ENCODE data around the gene GNB2. TPM values are rescaled to one million over a fixed set of nuclear protein-coding genes. Genes with fewer than 3 reads are reported as not detected.
A peak's percentile ranks its signal among the peaks of the same experiment; 100 is the strongest.

Gene GNB2
- total and polyA plus RNA-seq, 2 of the 13 experiments (the other 11 are each of a cell fraction or from before 2014, with no cell fraction given), result 48.3 to 67.1 TPM

DNA sequence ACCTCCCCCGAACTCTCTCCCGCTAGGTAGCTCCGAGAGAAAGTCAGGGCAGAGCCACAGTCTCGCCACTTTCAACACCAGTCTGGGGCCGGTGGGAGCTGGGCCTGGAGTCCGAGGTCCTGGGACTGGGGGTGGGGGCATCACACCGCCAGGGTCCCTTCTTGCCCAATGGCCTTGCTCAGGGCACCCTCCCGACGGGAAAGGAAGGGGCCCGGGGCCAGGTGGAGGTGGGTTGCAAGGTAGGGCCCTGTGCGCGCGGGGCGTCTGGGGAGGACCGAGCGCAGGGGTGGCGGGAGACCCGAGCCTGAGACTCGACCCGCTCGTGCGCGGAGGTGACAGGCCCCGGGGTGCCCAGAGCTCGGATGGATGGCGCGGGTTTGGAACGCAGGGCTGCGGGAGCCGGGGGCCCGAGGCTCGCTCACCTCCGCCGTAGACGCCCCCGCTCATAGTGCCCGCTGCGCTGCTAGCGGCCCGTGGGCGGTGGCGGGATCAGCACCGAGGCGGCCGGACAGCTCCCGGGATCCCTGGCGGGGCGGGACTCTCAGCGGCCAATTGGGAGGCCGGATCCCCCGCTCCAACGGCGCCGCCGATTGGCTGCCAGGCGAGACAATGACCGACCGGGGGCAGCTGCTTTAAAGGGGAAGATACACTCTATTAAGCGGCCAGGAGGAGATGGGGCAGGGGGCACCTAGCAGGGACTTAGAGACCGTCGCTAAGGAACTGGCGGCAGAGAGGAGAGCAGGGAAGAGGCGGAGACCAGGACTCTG is 17.4 kb upstream of the GNB2 start, which contains the start of gene ACTL6B (continued):
- TF ChIP-seq TOPORS (CRISPR knock-in tag; IDR thresholded peaks at IDR 0.05) (0 out of 2 replicates have a peak, but pooled peaks have one; percentile 35), ERF (CRISPR knock-in tag; IDR thresholded peaks at IDR 0.05) (peak; percentile 89), NFE2 (CRISPR knock-in tag; IDR thresholded peaks at IDR 0.05) (no peak), GZF1 (CRISPR knock-in tag; IDR thresholded peaks at IDR 0.05) (peak; percentile 81; the same call in 1 of the 2 replicates), SOX6 (IDR thresholded peaks at IDR 0.05) (no peak), SOX6 (CRISPR knock-in tag; IDR thresholded peaks at IDR 0.05) (peak; percentile 69), HNF4A (CRISPR knock-in tag; IDR thresholded peaks at IDR 0.05) (no peak), MIER2 (CRISPR knock-in tag; IDR thresholded peaks at IDR 0.05) (peak; percentile 97), ZFP36L2 (CRISPR knock-in tag; IDR thresholded peaks at IDR 0.05) (no peak), MLLT10 (CRISPR knock-in tag; IDR thresholded peaks at IDR 0.05) (no peak), ISL2 (CRISPR knock-in tag; IDR thresholded peaks at IDR 0.05) (peak; percentile 57; the same call in 1 of the 2 replicates)
- TF ChIP-seq, protein P1, sequence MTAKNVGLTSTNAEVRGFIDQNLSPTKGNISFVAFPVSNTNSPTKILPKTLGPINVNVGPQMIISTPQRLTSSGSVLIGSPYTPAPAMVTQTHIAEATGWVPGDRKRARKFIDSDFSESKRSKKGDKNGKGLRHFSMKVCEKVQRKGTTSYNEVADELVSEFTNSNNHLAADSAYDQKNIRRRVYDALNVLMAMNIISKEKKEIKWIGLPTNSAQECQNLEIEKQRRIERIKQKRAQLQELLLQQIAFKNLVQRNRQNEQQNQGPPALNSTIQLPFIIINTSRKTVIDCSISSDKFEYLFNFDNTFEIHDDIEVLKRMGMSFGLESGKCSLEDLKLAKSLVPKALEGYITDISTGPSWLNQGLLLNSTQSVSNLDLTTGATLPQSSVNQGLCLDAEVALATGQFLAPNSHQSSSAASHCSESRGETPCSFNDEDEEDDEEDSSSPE (CRISPR knock-in tag; IDR thresholded peaks at IDR 0.05), result peak; percentile 69
- TF ChIP-seq, protein P2, sequence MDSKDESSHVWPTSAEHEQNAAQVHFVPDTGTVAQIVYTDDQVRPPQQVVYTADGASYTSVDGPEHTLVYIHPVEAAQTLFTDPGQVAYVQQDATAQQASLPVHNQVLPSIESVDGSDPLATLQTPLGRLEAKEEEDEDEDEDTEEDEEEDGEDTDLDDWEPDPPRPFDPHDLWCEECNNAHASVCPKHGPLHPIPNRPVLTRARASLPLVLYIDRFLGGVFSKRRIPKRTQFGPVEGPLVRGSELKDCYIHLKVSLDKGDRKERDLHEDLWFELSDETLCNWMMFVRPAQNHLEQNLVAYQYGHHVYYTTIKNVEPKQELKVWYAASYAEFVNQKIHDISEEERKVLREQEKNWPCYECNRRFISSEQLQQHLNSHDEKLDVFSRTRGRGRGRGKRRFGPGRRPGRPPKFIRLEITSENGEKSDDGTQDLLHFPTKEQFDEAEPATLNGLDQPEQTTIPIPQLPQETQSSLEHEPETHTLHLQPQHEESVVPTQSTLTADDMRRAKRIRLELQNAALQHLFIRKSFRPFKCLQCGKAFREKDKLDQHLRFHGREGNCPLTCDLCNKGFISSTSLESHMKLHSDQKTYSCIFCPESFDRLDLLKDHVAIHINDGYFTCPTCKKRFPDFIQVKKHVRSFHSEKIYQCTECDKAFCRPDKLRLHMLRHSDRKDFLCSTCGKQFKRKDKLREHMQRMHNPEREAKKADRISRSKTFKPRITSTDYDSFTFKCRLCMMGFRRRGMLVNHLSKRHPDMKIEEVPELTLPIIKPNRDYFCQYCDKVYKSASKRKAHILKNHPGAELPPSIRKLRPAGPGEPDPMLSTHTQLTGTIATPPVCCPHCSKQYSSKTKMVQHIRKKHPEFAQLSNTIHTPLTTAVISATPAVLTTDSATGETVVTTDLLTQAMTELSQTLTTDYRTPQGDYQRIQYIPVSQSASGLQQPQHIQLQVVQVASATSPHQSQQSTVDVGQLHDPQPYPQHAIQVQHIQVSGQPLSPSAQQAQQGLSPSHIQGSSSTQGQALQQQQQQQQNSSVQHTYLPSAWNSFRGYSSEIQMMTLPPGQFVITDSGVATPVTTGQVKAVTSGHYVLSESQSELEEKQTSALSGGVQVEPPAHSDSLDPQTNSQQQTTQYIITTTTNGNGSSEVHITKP (CRISPR knock-in tag; IDR thresholded peaks at IDR 0.05; ENCODE audit: low read depth), result peak; percentile 61; the same call in 1 of the 2 replicates
- TF ChIP-seq, protein P3, sequence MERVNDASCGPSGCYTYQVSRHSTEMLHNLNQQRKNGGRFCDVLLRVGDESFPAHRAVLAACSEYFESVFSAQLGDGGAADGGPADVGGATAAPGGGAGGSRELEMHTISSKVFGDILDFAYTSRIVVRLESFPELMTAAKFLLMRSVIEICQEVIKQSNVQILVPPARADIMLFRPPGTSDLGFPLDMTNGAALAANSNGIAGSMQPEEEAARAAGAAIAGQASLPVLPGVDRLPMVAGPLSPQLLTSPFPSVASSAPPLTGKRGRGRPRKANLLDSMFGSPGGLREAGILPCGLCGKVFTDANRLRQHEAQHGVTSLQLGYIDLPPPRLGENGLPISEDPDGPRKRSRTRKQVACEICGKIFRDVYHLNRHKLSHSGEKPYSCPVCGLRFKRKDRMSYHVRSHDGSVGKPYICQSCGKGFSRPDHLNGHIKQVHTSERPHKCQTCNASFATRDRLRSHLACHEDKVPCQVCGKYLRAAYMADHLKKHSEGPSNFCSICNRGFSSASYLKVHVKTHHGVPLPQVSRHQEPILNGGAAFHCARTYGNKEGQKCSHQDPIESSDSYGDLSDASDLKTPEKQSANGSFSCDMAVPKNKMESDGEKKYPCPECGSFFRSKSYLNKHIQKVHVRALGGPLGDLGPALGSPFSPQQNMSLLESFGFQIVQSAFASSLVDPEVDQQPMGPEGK (CRISPR knock-in tag; IDR thresholded peaks at IDR 0.05), result peak; percentile 39; the same call in 1 of the 2 replicates
- TF ChIP-seq, protein P4, sequence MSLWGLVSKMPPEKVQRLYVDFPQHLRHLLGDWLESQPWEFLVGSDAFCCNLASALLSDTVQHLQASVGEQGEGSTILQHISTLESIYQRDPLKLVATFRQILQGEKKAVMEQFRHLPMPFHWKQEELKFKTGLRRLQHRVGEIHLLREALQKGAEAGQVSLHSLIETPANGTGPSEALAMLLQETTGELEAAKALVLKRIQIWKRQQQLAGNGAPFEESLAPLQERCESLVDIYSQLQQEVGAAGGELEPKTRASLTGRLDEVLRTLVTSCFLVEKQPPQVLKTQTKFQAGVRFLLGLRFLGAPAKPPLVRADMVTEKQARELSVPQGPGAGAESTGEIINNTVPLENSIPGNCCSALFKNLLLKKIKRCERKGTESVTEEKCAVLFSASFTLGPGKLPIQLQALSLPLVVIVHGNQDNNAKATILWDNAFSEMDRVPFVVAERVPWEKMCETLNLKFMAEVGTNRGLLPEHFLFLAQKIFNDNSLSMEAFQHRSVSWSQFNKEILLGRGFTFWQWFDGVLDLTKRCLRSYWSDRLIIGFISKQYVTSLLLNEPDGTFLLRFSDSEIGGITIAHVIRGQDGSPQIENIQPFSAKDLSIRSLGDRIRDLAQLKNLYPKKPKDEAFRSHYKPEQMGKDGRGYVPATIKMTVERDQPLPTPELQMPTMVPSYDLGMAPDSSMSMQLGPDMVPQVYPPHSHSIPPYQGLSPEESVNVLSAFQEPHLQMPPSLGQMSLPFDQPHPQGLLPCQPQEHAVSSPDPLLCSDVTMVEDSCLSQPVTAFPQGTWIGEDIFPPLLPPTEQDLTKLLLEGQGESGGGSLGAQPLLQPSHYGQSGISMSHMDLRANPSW (CRISPR knock-in tag; IDR thresholded peaks at IDR 0.05; ENCODE audit: borderline replicate concordance), result no peak
- TF ChIP-seq, protein P5, sequence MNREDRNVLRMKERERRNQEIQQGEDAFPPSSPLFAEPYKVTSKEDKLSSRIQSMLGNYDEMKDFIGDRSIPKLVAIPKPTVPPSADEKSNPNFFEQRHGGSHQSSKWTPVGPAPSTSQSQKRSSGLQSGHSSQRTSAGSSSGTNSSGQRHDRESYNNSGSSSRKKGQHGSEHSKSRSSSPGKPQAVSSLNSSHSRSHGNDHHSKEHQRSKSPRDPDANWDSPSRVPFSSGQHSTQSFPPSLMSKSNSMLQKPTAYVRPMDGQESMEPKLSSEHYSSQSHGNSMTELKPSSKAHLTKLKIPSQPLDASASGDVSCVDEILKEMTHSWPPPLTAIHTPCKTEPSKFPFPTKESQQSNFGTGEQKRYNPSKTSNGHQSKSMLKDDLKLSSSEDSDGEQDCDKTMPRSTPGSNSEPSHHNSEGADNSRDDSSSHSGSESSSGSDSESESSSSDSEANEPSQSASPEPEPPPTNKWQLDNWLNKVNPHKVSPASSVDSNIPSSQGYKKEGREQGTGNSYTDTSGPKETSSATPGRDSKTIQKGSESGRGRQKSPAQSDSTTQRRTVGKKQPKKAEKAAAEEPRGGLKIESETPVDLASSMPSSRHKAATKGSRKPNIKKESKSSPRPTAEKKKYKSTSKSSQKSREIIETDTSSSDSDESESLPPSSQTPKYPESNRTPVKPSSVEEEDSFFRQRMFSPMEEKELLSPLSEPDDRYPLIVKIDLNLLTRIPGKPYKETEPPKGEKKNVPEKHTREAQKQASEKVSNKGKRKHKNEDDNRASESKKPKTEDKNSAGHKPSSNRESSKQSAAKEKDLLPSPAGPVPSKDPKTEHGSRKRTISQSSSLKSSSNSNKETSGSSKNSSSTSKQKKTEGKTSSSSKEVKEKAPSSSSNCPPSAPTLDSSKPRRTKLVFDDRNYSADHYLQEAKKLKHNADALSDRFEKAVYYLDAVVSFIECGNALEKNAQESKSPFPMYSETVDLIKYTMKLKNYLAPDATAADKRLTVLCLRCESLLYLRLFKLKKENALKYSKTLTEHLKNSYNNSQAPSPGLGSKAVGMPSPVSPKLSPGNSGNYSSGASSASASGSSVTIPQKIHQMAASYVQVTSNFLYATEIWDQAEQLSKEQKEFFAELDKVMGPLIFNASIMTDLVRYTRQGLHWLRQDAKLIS (CRISPR knock-in tag; IDR thresholded peaks at IDR 0.05), result no peak
